RPMI8226 (cell line): ENCODE results near the gene TSPOAP1.
A peak's percentile ranks its signal among the peaks of the same experiment; 100 is the strongest.

Experiments
- DNase-seq: peaks from one replicate; pipeline ENCODE4 v3.0.0-alpha.2; 2015

The TSPOAP1 gene

DNA sequence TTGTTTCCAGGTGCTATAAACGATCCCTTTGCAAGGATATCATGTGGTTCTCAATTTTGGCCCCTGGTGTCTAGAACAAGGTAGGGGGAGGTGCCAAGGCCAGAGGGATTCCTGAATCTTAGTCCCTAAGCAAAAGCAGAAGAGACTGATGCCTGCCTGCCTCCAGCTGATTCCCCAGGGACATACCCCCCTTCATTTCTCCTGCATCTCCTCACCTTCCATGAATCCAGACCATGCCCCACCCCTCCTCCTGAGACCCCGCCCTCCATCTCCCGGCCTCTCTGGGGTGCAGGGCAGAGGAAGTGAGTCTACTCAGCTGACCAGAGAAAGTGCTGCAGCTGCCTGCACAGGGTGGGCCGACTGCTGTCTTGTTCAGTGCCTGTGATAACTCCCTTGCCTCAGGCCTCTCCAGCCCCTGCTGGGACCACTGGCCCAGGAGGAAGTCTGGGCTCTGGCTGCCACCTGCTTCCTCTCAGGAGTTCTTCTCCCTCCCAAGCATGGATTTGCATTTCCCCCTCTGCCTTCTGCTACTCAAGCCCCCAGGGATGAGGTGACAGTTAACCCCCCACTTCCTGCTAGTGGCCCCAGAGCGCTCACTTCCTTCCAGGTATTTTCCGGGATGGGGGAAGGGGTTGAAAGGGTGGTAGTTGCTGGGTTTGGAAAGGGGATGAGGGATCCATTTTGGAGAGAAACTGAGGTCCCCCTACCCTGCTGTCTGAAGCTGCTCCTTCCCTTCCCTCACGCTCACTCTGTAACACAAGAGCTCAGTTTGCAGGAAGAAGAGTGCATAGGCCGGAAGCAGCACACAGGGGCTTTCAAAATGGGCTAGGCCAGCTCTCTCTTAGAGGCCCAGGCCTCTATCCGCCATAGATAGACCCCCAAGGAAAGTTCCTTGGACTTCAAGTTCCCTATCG, 10.5 kb upstream of the TSPOAP1 start:
- DNase-seq = peak; percentile 80

DNA sequence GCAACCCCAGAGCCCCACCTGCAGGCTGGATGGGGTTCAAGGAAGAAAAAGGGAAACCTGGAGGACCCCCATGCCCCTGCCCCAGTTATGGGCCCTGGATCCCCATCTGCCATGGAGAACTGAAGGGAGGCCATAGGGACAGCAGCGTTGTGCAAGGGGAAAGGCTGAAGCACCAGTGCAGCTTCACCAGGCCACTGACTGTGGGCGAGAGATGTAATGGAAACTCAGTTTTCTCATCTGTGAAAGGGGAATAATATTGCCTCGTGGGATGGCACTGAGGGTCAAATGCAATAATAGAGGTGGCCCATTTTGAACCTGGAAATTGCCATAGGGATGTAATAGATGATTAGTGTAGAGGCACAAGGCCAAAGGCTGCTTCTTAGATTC, 9.9 kb upstream of the TSPOAP1 start:
- no peak for DNase-seq

DNA sequence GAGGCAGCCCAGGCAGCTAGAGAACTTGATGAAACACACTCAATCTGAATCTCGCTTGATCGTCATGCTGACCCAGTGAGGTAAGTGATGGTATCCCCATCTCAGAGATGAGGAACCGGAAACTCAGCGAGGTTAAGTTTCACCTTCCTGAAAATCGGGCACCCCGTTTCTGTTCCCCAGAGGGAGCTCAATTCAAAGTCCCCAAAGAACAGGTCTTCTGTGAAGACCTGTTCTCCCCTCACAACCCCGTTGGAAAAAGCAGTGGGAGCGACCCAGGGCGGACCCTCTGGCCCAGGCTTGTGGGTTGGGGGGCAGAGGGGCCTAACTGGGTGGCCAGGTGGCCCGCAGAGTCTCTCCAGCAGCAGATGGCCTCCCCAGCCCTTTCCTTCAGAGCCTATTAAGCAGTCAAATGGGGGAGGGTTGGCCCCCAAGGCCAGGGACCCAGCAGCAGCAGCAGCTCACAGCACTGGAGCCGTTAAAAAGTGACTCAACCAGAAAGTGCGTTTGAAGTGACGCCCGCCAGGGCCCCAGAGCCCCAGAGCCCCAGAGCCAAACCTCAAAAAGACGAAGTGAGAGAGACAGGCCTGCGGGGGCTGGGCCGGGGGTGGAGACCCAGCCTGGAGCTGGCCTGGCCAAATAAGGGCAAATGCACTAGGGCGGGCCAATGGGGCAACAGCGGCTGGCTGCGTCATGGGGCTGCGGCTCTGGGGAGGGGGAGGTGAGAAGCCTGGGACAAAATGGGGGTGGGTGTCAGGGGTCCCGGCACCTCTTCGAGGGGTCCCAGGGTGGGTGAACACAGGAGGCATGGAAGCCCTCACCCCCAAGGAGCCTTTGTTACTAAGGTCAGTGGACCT, 9.2 kb upstream of the TSPOAP1 start:
- DNase-seq = peak; percentile 94

DNA sequence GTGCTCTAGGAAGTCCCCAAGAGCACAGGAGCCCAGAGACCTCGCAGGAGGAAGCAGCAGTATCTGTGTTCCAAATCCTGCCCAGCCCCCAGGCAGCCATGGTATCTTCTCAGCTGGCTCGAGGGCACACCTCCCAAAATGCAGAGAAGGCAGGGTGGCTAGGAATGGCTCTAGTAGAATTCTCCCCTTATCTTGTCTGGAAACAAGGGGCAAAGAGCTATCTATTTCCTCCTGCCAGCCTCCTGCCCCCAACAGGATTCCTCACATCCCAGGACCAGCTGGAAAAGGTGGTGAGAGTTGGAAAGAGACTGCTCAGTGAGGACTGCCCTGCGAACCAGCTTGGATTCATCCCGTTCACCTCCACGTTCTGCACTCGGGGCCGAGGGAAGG, 8.6 kb upstream of the TSPOAP1 start:
- peak; percentile 58 for DNase-seq

DNA sequence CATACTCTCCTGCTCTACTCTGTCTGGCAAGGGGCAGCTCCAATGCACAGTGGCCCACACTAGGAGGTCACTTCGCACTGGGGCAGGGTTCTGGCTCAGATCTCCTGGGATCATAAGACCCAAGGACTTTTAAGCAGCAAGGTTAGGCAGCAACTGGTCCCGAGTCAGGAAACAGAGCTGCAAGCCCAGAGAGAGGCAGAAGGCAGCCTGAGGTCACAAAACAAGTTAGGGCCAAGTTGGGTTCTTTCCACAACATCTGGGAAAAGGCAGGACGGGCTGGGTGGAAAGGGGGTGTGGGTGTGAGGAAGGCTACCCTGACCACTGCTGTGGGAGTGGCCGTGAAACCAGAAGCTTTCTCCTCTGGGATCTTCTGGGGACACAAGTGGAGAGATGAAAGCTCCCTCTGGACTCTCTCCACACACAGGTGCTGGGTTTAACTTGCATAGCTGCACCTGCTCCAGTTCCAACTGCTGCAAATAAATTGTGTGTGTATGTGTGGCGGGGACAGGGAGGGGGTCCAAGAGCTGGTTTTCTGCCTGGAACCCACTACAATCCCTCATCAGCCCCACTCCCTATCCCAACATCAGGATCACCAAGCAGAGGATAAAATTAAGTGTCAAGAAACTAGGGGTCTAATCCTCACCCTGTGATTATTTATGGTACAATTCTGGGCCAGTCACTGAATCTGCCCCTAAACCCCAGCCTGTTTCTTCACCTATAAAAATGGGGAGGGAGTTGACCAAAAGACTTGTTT, 8.0 kb upstream of the TSPOAP1 start:
- peak; percentile 50 for DNase-seq

DNA sequence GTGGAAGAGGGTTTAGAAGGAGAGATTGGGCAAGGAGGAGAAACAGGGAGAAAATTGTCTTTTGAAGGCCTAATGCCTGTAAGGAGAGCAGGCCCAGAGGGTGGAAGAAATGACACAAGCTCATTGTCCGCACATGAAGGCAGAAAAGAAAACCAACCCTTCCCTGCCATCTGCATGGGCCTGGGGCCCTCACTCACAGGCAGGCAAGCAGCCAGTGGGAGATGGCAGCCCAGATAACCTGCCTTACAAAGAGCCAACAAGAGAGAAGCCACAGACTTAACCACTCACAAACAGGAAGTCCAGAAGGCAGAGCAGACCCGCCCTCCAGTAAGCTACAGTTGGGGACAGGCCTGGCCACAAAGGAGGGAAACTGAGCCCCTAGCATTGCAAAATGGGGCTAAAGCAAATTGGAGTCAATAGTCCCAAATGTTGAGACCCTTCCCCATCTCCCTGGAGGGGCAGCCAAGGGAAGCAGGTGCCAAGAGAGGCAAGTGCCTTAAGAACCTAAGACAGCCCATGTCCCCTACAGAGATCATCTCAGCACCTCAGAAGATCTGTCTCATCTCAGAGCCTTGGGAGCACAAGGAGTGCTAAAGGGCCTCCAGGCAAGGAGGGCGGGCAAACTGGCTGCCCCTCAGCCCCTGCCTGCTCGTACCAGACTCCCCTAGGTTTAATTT, 7.3 kb upstream of the TSPOAP1 start:
- DNase-seq = peak; percentile 87

DNA sequence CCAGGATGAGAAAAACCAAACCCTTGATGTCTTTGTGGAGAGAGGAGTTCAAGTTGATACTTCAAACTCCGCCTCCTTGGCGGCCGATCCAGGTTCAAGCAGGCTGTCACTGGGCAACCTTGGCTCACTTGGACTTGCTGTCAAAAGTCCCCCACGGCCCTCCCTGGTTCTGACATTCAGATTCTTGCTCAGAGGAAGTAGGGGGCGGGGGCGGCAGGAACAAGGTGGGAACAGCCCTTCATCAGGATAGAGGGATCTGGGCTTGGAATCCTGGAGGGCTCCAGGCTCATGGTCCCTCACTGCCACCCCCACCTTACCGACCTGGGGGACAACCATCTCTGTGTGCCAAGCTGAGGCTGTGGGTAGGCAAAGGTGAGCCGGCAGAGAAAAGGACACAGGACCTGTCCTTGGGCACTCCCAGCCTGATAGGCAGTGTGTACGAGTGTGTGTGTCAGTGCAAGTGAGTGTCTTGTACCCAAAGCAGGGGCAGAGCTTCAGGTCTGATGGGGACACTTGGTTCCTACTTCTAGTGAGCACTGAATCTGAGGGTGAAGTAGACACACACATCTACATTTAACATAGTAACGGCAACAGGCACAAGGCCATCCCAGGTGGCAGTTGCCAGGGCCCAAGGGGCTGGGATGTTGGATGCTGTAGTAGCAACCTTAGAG, 6.6 kb upstream of the TSPOAP1 start:
- peak; percentile 73 for DNase-seq

DNA sequence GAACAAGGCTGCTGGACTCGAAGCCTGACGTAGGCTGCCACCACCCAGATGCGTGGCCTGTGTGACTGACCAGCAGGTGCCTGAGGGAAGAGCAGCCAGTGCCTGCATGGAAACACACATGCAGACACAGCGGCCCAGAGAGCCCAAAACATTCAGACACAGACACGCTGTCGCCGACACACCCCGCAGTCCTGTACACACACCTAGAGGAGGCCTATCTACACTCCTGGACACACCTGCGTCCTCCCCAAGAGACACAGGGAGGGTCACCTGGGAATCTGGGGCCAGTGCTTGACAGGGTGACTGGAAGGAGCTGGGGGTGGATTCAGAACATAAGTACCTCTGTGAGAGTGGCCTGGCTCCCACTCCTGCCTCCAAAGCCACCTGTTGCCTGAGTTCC, 6.1 kb upstream of the TSPOAP1 start:
- peak; percentile 47 for DNase-seq

DNA sequence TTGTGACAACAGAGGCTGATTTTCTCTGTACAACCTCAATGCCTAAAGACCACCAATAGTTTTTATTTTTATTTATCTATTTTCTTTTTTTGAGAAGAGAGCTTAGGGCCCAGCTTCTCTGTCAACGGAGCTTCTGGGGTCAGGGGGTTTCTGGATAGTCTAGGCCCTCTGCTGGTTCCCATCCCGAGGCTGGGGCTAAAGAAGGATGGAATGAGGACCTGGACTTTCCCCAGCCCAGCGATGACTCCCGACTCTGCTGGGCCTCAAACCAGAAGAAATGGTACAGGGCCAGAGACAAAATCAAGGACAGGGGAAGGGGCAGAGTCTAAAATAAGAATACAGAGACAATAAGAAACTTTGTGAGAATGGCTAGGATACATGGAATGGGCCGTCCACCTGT, 5.7 kb upstream of the TSPOAP1 start:
- DNase-seq = no peak

DNA sequence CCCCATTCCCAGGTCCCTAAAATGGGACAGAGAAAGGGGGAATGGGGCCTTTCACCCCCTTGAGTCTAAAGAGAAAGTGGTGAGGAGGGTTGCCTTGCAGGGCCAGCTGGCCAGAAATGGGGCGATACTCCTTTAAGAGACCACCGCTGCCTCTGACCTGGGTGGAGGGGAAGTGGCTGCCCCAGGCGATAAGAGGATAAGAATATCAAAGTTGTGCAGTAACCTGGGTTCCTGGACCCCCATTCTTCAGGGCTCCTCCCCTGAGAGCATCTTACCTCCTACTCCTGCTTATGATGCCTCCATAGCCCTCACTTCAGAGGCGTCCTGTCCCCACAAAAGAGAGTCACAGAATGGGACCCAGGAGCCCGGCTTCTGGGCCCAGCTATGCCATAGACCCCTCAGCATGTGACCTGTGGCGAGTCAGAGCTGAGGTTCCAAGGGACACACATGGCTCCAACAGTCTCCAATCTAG, 5.2 kb upstream of the TSPOAP1 start:
- no peak for DNase-seq

DNA sequence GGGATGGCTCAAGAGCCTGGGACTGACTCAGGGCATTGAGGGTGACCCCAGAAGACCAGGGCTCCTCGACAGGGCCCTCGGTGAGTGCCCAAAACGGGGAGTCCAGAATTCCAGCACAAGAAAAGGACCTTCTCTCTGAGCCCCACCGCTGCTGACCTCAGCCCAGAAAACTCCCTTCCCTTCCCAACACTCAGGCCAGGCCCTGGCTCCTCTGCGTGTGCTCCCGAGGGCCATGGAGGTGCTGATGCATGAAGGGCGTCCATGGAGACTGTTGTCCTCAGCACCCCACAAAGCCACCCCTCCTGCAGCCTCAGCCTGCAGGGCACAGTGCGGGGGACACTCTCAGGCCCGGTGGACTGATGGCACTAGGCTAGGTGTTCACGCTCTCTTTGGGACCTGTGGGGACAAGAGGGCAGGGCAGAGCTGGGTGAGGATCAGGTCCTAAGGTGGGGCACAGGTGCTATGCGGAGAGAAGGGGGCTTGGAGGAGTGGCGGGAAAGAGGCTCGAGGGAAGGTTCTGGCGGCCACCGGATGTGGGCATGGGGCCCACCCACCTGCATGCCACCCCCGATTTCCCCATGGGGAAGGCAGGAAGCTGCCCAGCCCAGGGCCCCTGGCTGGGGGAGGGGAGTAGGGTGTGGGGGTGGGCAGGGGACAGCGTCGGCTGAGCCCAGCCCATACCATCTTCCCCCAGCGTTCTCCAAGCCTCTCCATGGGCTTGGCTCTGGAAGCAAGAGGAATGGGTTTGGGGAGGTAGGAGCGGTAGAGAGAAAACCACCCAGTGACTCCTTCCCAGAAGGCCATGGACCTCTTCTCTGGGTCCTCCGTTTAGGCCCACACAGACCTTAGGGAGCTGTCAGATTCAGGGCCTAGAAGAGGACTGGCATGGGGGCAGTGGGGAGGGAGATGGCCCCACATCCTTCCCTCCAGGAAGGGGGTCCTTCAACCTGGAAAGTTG, 4.5 kb upstream of the TSPOAP1 start:
- peak; percentile 61 for DNase-seq

DNA sequence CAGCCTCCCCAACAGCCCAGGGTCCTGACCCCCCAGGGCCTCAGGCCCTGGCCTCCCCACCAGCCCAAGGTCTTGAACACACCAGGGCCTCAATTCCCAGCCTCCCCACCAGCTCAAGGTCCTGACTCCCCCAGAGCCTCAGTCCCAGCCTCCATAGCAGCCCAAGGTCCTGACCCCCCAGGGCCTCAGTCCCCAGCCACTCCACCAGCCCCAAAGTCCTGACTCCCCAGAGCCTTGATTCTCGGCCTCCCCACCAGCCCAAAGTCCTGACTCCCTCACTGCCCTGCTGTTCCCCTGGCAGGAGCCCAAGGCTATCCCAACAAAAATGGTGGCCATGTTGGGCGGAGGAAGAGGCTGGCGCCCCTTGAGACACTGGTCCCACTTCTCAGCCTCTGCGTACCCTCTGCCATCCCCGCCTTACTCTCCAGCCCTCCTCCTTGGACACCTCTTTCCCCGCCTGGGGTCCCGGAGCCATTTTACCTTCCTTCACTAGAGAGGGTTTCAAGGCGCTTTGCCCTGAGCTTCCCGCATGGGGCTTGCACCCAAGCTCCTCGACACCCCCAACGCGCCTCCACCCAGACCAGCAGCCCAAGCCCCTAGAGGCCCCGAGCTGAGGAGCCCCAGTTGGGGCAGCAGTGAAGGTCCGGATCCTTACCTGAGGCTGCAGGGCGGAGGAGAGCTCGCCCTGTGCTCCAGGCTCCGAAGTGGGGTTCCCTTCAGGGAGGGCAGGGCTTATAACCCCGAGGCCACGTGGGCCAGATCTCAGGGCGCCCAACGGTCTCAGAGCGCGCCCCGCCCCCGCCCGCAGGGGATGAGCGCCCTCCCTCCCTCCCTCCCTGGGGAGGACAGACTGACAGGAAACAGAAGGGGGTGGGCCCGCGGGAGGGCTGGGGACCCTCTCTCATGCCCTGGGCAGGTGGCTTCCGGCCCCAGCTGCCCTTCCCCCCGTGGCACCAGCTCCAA, 3.5 kb upstream of the TSPOAP1 start:
- DNase-seq = peak; percentile 97

DNA sequence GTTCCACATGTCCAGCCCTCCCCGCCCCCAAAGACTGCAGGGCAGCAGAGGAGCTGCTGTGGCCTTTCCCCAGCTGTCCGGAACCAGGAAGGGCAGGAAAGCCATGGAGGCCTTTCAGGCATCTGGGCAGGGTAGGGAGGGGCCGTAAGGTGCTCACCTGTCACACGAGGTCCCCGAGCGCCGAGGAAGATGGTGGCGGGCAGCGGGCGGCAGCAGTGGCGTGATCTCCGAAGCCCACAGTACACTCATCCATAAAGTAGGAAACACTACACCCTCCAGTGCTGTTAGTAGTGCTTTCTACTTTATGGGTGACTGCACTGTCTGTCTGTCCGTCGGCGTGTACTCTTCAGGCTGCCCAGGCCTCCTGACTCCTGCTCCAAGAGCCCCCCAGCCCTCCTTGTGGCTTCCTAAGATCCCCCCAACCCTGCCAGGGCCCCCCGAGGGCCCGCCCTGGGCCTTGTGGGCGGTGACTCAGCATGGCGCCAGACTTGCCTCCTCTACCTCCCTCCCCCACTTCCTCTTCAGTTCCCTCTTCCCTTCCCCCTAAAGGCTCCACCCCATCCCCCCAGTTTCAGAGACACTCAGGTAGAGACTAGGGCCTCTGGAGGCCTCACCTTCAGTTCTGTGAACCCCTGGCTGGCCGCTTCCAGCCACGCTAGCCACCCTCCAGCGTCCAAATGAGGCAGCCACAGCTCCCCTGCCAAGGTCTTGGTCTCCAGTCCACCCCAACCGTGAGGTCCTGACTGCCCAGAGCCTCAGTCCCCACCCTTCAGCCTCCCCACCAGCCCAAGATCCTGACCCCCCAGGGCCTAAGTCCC, 2.6 kb upstream of the TSPOAP1 start:
- peak; percentile 90 for DNase-seq

DNA sequence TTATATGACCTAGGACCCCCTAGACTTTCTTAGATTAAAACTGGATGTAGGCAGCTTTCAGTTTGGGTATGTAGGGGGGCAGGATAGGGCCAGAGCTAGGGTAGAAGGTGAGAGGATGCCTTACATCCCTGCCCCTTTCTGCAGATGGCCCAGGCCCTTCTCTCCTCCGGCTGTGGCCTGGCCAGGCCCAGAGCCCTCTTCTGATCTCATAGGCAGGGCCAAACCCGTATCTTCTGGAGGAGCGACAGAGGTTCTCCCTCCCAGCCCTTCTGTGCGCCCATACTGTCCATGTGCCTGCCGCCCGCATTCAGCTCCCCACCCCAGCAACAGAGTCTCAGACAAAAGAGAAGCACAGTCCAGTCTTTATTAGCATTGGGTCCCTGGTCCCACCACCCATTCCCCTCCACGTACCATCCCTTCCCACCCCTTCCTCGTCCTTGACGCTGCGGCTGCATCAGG, 2.0 kb upstream of the TSPOAP1 start:
- peak; percentile 45 for DNase-seq

DNA sequence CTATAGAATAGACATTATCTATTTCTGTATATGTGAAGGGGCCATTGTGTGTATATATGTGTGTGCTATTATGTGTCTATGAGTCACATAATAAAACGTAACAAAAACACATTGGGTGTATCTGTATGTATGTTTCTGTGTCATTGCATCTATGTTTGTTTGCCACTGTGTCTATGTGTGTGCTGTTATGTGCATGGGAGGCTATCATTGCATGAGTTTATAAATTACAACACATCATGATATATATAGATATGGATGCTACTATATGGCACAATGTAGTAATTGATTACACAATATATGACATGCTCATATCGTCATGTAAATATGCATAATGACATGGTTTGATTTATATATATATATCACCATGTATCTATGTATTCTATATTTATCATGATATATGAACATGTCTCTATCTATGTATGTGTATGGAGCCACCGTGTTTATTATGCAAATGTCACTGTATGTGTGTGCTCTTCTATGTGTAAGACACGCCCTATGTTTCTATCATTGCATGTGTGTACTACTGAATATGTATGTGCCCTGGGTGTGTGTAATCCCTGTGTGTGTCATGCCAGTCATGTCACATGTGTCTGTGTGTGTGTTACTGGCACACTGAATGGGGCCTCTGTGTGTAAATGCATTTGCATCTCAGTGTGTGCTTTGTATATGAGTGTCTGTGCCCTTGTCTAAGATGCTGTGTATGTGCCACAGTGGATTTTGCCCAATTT, 1.4 kb upstream of the TSPOAP1 start:
- DNase-seq = peak; percentile 42

DNA sequence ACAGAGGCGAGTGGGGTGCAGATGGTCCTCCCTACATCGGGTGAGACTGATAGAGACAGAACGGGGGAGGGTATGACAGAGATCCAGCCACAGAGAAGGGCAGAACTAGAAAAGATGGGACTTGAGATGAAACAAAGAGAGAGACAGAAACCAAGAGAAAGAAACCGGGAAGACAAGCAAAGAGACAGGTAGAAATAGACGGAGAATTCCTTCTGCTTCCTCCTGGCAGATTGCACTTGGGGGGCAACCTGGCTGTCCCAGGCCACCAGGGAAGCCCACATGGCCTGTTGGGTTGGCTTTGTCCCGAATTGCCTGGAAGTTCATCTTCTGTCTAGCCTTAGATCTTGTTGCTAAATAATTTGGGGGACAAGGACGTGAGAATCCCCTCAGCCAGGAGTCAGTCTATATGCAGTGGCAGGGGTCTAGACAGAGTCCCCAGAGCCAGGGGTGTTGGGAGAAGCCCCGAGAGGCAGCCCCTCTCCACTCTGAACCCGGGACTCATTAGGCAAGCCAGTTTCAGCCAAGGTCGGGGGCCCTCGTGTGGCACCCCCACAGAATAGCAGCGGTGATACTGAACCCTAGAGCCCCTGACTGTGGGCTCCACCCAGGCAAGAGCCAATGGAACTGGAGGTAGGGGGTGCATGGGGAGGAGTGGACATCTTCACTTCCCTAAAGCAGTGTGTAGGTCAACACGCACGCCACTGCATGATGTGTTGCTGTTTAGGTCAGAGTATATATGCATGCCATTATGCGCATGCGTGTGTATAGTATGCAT, 627 bp upstream of the TSPOAP1 start:
- DNase-seq = peak; percentile 92
